Gastrocnemius medialis (tissue), 4 donors: ENCODE measurements around the gene SMIM13. TPM values are rescaled to one million over a fixed set of nuclear protein-coding genes. Genes with fewer than 3 reads are reported as not detected.

ENCODE experiments used
- ATAC-seq, 2 donors: fragments of 150-250 bp; one replicate each; pipeline ENCODE4 v1.9.1; 2016
- DNase-seq, 2 donors: peaks; one replicate each; pipeline ENCODE4 v3.0.0-alpha.2; 2019
- H3K27ac ChIP-seq, 4 donors: fragments of 200-600 bp; sonication (generic); 1 replicate in 1 of 4; 2 replicates in 3 of 4; pipeline ENCODE4 v1.5.1; 2016 to 2018; ENCODE audit warnings: mild to moderate bottlenecking in 2 of 4, moderate library complexity in 1 of 4
- H3K27me3 ChIP-seq, 3 donors: fragments of 200-600 bp; sonication (generic) in 2 of 3; 1 replicate in 1 of 3; 2 replicates in 2 of 3; pipeline versions ENCODE4 v1.5.1 to v1.6.0; 2016 to 2019; ENCODE audit warnings: mild to moderate bottlenecking in 1 of 3, moderate library complexity in 1 of 3
- H3K36me3 ChIP-seq, 2 donors: fragments of 200-600 bp; sonication (generic) in 1 of 2; one replicate each; pipeline ENCODE4 v1.5.1; 2017 to 2018
- H3K4me1 ChIP-seq, 2 donors: fragments of 200-600 bp; sonication (generic) in 1 of 2; one replicate each; pipeline ENCODE4 v1.5.1; 2016 to 2017; ENCODE audit warnings: mild to moderate bottlenecking in 2 of 2
- H3K4me3 ChIP-seq, 4 donors: fragments of 200-600 bp; sonication (generic) in 3 of 4; 1 replicate in 1 of 4; 2 replicates in 3 of 4; pipeline ENCODE4 v1.5.1; 2016 to 2019; ENCODE audit warnings: mild to moderate bottlenecking in 2 of 4
- H3K9me3 ChIP-seq, 3 donors: fragments of 200-600 bp; sonication (generic) in 2 of 3; 1 replicate in 1 of 3; 2 replicates in 2 of 3; pipeline ENCODE4 v1.5.1; 2016 to 2019
- CTCF ChIP-seq, 5 experiments: fragments of 450-650 bp in 3 of 5; fragments of 200-600 bp in 2 of 5; sonication (generic) in 2 of 5; IDR thresholded peaks in 4 of 5; conservative IDR thresholded peaks in 1 of 5; 1 replicate in 4 of 5; 2 replicates in 1 of 5; pipeline ENCODE4 v1.5.1; 2016 to 2019; ENCODE audit warnings: antibody characterized with exemption in 5 of 5, mild to moderate bottlenecking in 3 of 5, moderate library complexity in 3 of 5
- POLR2A ChIP-seq, 2 donors: fragments of 450-650 bp; IDR thresholded peaks; one replicate each; pipeline ENCODE4 v1.6.1; 2017; ENCODE audit warnings: antibody characterized with exemption in 2 of 2, mild to moderate bottlenecking in 2 of 2, moderate library complexity in 2 of 2
- in situ Hi-C, 4 donors: fragments of 200-750 bp; cut with MboI; loops; one replicate each; pipeline versions ENCODE4 v1.15.0 to v1.8.0; 2017; ENCODE audit warnings: low sequenced_read_pairs in 4 of 4
- intact Hi-C: fragments of 100-400 bp; cut with DNase I; formaldehyde crosslinking; loops from one replicate; pipeline ENCODE4 v1.15.1; 2023; ENCODE audit warnings: low total_unique reads
- total RNA-seq, 4 donors: library from RNA; depleted of rRNA; stranded (reverse); fragments of >200 nt; gene quantifications; one replicate each; pipeline versions ENCODE4 v1.1.0 to v1.2.3, GENCODE V29; 2016

The SMIM13 gene
- total RNA-seq, 4 donors from 2014 or later: 9.9 to 12.8 (median 12.3) TPM

GRCh38 chr6:11093376-11093625 lies 333 bp upstream of the SMIM13 start:
- Histone ChIP-seq H3K4me3 (peak overlapping the region; percentile 78 to 91 (median 86)), H3K27ac (peak overlapping the region; percentile 94 to 97 (median 95)), H3K4me1 (peaks cover 16 to 18% of the 10 kb centered on the region in 2 donors), H3K9me3 (no peaks in the 10 kb centered on the region), H3K36me3 (no peaks in the 10 kb centered on the region), H3K27me3 (no peaks in the 10 kb centered on the region)
- intact Hi-C loops: loop anchor here (1.0 to 5.0 kb wide), 2 partner anchors 139 to 399 kb away; partner anchors contain the start of genes C6orf52, NEDD9 and PAK1IP1
- peak; percentile 15 to 24 for ATAC-seq
- DNase-seq: no peak
- no peak for TF ChIP-seq POLR2A (IDR thresholded peaks at IDR 0.05)
- TF ChIP-seq CTCF (IDR thresholded peaks at IDR 0.05 in 4 of 5, conservative IDR thresholded peaks at IDR 0.05 in 1 of 5): no peak
- in situ Hi-C loops: no loop called here

DNA sequence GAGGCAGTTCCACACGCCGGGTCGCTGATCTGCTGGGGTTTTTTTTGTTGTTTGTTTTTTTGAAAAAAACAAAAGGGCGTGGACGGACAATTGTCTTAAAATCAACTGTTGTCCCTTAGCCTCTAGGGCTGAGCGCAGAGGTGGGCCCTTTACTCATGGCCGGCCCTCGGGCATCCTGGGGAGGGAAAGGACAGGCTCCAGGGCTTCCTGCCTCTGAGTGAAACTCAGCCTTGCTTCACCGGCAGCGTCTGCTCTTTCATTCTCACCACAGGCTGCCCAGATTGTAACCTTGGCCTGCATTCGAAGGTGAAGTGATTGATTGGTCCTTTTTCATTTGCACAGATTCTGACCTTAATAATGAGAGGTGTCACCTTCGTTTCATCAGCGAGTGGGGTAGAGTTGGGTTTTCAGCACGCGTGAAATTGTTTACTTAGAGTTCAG lies 797 bp downstream of the SMIM13 start:
- peaks cover 16 to 18% of the 10 kb centered on the region in 2 donors for H3K4me1 ChIP-seq
- peak in 1 of 2 donors; percentile 36 for DNase-seq
- H3K27ac ChIP-seq: peak overlapping the region; percentile 94 to 97 (median 95)
- no peak for TF ChIP-seq CTCF (IDR thresholded peaks at IDR 0.05 in 4 of 5, conservative IDR thresholded peaks at IDR 0.05 in 1 of 5)
- no peak for TF ChIP-seq POLR2A (IDR thresholded peaks at IDR 0.05)
- intact Hi-C loops (loop anchor here (5.0 kb wide), 1 partner anchor 138 kb away; the partner anchor contains the start of gene NEDD9), in situ Hi-C loops (no loop called here)
- no peaks in the 10 kb centered on the region for H3K9me3 ChIP-seq
- H3K4me3 ChIP-seq: peak overlapping the region; percentile 78 to 91 (median 86)
- no peaks in the 10 kb centered on the region for H3K36me3 ChIP-seq
- H3K27me3 ChIP-seq: no peaks in the 10 kb centered on the region
- peak; percentile 44 to 47 for ATAC-seq

- no peak for TF ChIP-seq CTCF (IDR thresholded peaks at IDR 0.05 in 4 of 5, conservative IDR thresholded peaks at IDR 0.05 in 1 of 5)
- no peak for TF ChIP-seq POLR2A (IDR thresholded peaks at IDR 0.05)
- H3K27me3 ChIP-seq: no peaks in the 10 kb centered on the region
- DNase-seq (no peak), ATAC-seq (no peak)
- peak overlapping the region; percentile 94 to 97 (median 95) for H3K27ac ChIP-seq
- H3K4me3 ChIP-seq: peak overlapping the region; percentile 78 to 91 (median 86)
- no peaks in the 10 kb centered on the region for H3K9me3 ChIP-seq
- H3K36me3 ChIP-seq: no peaks in the 10 kb centered on the region
- intact Hi-C loops (loop anchor here (5.0 kb wide), 1 partner anchor 137 kb away; the partner anchor contains the start of gene NEDD9), in situ Hi-C loops (no loop called here)
- peaks cover 16 to 18% of the 10 kb centered on the region in 2 donors for H3K4me1 ChIP-seq
These were observed 1.3 kb downstream of the SMIM13 start for GRCh38 chr6:11094941-11095340.

GRCh38 chr6:11096109-11096508 lies 2.5 kb downstream of the SMIM13 start:
- ATAC-seq (no peak), DNase-seq (no peak)
- no peak overlapping the region for H3K4me3 ChIP-seq
- in situ Hi-C loops: no loop called here
- H3K27ac ChIP-seq: no peak overlapping the region
- TF ChIP-seq CTCF (IDR thresholded peaks at IDR 0.05 in 4 of 5, conservative IDR thresholded peaks at IDR 0.05 in 1 of 5): no peak
- no peak for TF ChIP-seq POLR2A (IDR thresholded peaks at IDR 0.05)
- H3K36me3 ChIP-seq: no peaks in the 10 kb centered on the region
- intact Hi-C loops: no loop called here
- no peaks in the 10 kb centered on the region for H3K9me3 ChIP-seq
- peaks cover 18% of the 10 kb centered on the region in 2 donors for H3K4me1 ChIP-seq
- H3K27me3 ChIP-seq: no peaks in the 10 kb centered on the region

DNA sequence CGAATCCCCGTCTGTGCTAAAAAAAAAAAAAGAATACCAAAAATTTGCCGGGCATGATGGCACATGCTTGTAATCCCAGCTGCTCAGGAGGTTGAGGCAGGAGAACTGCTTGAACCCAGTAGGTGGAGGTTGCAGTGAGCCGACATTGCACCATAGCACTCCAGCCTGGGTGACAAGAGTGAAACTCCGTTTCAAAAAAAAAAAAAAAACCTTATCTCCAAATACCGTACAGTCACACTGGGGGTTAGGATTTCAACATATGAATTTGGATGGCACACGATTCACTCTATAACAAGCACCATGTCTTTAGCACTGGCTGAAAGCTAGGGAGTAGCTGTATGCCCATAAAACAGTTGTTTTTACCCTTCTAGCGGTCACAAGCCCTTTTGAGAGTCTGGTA lies 3.8 kb downstream of the SMIM13 start:
- no peak overlapping the region for H3K27ac ChIP-seq
- no peaks in the 10 kb centered on the region for H3K9me3 ChIP-seq
- in situ Hi-C loops (no loop called here), intact Hi-C loops (no loop called here)
- DNase-seq: no peak
- no peak overlapping the region for H3K4me3 ChIP-seq
- TF ChIP-seq POLR2A (IDR thresholded peaks at IDR 0.05) (no peak), CTCF (IDR thresholded peaks at IDR 0.05 in 4 of 5, conservative IDR thresholded peaks at IDR 0.05 in 1 of 5) (no peak)
- H3K4me1 ChIP-seq: peaks cover 17 to 22% of the 10 kb centered on the region in 2 donors
- no peaks in the 10 kb centered on the region for H3K36me3 ChIP-seq
- ATAC-seq: no peak
- no peaks in the 10 kb centered on the region for H3K27me3 ChIP-seq
